ENCODE data around the gene MISP3.

The MISP3 gene

DNA sequence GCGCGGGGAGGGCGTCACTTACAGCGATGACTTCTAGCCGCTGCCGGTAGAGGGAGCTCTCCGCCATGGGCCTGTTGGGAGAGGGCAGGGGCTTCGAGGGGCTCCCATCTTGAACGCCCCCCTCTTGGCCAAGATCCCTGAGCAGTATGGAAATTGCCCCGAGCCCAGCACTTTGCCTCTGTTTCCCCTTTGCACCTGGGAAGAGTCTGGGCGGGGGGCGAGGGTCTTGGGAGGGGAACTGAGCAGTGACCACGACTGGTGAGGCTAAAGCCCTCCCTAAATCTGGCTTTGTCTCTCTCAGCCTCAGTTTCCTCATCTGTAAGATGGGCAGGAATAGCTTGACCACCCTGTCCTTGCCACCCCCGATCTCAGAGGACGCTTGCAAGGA is 13.5 kb upstream of the MISP3 start:
- Histone ChIP-seq H3K27me3 (ENCODE audit: insufficient read depth, low read length, poor library complexity) (peaks cover 2% of the 10 kb centered on the region), H3K79me1 (ENCODE audit: low read length) (no peaks in the 10 kb centered on the region), H3K27ac (ENCODE audit: low read depth, low read length) (no peak overlapping the region), H2BK5ac (ENCODE audit: low read length) (no peak overlapping the region), H3K4me2 (ENCODE audit: low read length) (no peak overlapping the region), H3K4me3 (ENCODE audit: low read length) (no peak overlapping the region), H3K79me2 (ENCODE audit: control insufficient read depth, insufficient read depth, low read length) (no peaks in the 10 kb centered on the region), H3K23ac (ENCODE audit: low read length) (no peak overlapping the region), H3K56ac (ENCODE audit: low read length) (no peak overlapping the region), H4K8ac (ENCODE audit: low read depth, low read length) (no peak overlapping the region), H3K36me3 (ENCODE audit: control insufficient read depth, insufficient read depth, low read length) (no peaks in the 10 kb centered on the region), H2BK120ac (ENCODE audit: low read depth, low read length) (no peak overlapping the region), H3K4ac (ENCODE audit: low read depth, low read length) (no peak overlapping the region), H2AK5ac (ENCODE audit: low read length) (no peak overlapping the region), H3K18ac (ENCODE audit: low read length) (no peak overlapping the region), H3K4me1 (ENCODE audit: control insufficient read depth, low read depth, low read length) (peaks cover 2% of the 10 kb centered on the region), H3K9ac (ENCODE audit: low read length) (no peak overlapping the region), H4K5ac (ENCODE audit: low read length) (no peak overlapping the region), H2BK15ac (replicated peaks; ENCODE audit: low read depth) (no peak overlapping the region)
- no peak for DNase-seq
- no CpG with 5 or more reads among the region's 15 CpGs for WGBS (ENCODE audit: extremely low coverage, insufficient coverage, low lambda C conversion rate)

DNA sequence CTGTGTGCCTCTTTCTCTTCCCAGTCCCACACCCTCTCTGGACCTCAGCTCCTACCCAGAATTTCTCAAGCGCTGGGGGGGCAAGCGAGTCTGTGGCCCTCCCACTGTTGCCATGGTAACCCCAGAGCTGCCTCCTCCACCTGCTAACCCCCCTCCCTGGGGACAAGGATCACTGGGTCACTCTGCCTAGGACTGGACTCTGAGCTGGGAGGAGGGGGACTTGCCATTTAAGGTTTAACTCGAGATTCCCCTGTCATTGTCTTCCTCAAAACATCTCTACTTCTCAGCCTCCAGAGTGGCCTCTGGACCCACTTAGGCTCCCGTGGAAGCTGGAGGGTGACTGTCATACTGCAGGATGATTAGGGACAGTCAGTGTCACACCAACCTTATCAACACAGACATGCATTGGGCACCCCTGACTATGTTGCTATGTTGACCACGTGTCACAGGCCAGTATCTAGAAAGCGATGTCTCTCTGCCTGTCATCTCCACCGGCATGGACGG is 12.9 kb upstream of the MISP3 start:
- Histone ChIP-seq H3K79me1 (ENCODE audit: low read length) (no peaks in the 10 kb centered on the region), H4K5ac (ENCODE audit: low read length) (no peak overlapping the region), H3K56ac (ENCODE audit: low read length) (no peak overlapping the region), H3K4me3 (ENCODE audit: low read length) (no peak overlapping the region), H3K4me2 (ENCODE audit: low read length) (no peak overlapping the region), H3K27me3 (ENCODE audit: insufficient read depth, low read length, poor library complexity) (peaks cover 2% of the 10 kb centered on the region), H3K18ac (ENCODE audit: low read length) (no peak overlapping the region), H2BK120ac (ENCODE audit: low read depth, low read length) (no peak overlapping the region), H2AK5ac (ENCODE audit: low read length) (no peak overlapping the region), H3K9ac (ENCODE audit: low read length) (no peak overlapping the region), H3K4ac (ENCODE audit: low read depth, low read length) (no peak overlapping the region), H3K27ac (ENCODE audit: low read depth, low read length) (no peak overlapping the region), H4K8ac (ENCODE audit: low read depth, low read length) (no peak overlapping the region), H3K36me3 (ENCODE audit: control insufficient read depth, insufficient read depth, low read length) (no peaks in the 10 kb centered on the region), H3K23ac (ENCODE audit: low read length) (no peak overlapping the region), H2BK5ac (ENCODE audit: low read length) (no peak overlapping the region), H3K79me2 (ENCODE audit: control insufficient read depth, insufficient read depth, low read length) (no peaks in the 10 kb centered on the region), H3K4me1 (ENCODE audit: control insufficient read depth, low read depth, low read length) (peaks cover 2% of the 10 kb centered on the region), H2BK15ac (replicated peaks; ENCODE audit: low read depth) (no peak overlapping the region)
- DNase-seq, result no peak
- no CpG with 5 or more reads among the region's 8 CpGs for WGBS (ENCODE audit: extremely low coverage, insufficient coverage, low lambda C conversion rate)

DNA sequence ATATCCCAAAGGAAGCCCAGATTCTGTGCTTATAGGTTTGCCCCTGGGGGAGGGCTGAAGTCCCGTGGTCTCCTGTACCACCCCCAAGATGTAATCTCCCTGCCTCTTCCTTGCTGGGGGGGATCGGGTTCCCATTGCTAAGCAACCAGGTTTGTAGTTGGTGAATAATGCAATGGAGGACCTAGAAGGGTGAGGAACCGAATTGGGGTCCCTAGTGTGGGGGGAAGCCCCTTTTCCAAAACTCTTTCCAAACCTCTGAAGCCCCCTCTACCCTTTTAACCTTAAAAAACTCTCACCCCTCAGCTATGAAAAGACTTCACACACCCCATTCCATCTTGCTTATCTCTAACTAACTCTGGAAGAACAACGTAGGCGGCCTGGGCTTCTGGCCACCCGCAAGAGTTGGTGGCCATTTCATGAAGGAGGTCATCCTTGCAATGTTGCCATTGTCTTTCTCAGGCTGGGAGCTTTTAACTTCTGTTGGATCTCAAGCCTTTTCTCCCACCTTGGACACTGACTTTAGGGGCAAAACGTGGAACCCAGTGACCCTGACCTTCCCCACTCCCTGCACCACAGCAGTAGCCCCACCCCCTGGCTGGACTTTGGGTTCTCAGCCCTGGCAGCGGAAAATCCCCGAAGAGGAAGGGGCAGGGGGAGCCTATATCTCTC is 11.4 kb upstream of the MISP3 start:
- Histone ChIP-seq H3K4me1 (ENCODE audit: control insufficient read depth, low read depth, low read length) (peaks cover 2% of the 10 kb centered on the region), H4K5ac (ENCODE audit: low read length) (no peak overlapping the region), H3K36me3 (ENCODE audit: control insufficient read depth, insufficient read depth, low read length) (no peaks in the 10 kb centered on the region), H3K18ac (ENCODE audit: low read length) (no peak overlapping the region), H3K4me3 (ENCODE audit: low read length) (no peak overlapping the region), H3K4me2 (ENCODE audit: low read length) (no peak overlapping the region), H3K56ac (ENCODE audit: low read length) (no peak overlapping the region), H2BK120ac (ENCODE audit: low read depth, low read length) (no peak overlapping the region), H3K27ac (ENCODE audit: low read depth, low read length) (no peak overlapping the region), H2BK15ac (replicated peaks; ENCODE audit: low read depth) (no peak overlapping the region), H4K8ac (ENCODE audit: low read depth, low read length) (no peak overlapping the region), H3K27me3 (ENCODE audit: insufficient read depth, low read length, poor library complexity) (peaks cover 2% of the 10 kb centered on the region), H3K9ac (ENCODE audit: low read length) (no peak overlapping the region), H2BK5ac (ENCODE audit: low read length) (no peak overlapping the region), H3K4ac (ENCODE audit: low read depth, low read length) (no peak overlapping the region), H2AK5ac (ENCODE audit: low read length) (no peak overlapping the region), H3K79me1 (ENCODE audit: low read length) (no peaks in the 10 kb centered on the region), H3K79me2 (ENCODE audit: control insufficient read depth, insufficient read depth, low read length) (no peaks in the 10 kb centered on the region), H3K23ac (ENCODE audit: low read length) (no peak overlapping the region)
- no peak for DNase-seq
- WGBS (ENCODE audit: extremely low coverage, insufficient coverage, low lambda C conversion rate), result no CpG with 5 or more reads among the region's 9 CpGs

DNA sequence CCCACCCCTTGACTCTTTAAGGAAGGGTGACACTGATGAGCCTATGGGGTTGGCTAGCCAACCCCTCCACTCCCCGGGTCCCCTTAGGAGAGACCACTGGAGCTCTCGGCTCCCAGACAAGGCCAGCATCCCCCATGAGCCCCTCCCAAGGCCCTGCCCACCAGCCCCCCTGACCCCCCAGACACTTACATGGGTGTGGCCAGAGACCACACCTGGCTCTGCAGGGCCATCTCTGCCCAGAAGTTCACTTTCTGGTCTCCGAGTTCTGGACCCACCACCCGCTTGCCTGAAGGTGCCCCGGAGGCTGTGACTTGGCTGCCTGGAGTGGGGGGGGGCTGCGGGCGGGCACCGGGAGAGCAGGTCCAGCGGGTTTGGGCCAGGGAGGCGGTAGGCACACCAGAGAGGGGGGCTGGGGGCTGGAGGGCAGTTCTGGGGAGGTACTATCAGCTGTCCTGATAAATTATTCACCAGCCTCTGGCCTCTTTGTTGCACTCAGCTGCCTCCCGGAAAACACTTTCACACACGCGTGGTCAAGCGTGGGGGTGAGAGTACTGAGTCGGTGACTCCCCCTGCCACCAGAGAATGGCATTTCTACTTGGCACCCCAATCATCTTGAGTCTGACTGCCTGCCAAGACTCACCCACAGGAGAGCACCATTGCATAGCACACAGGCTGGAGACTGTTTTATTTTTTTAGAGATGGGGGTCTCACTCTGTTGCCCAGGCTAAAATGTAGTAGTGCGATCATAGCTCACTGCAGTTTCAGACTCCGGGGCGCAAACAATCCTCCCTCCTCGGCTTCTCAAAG is 10.6 kb upstream of the MISP3 start, which contains the start of gene PALM3:
Gene PALM3 (minus strand): TSS at position 326 of the 807 bp plus-strand sequence. CDS start 96 bp downstream, at position 230.
- H3K27me3 ChIP-seq (ENCODE audit: insufficient read depth, low read length, poor library complexity), result peaks cover 2% of the 10 kb centered on the region
- no peak within 1 kb of the TSS for H3K18ac ChIP-seq (ENCODE audit: low read length)
- H3K9ac ChIP-seq (ENCODE audit: low read length), result no peak within 1 kb of the TSS
- peaks cover 2% of the 10 kb centered on the region for H3K4me1 ChIP-seq (ENCODE audit: control insufficient read depth, low read depth, low read length)
- DNase-seq, result no peak
- H2BK5ac ChIP-seq (ENCODE audit: low read length), result no peak within 1 kb of the TSS
- H2AK5ac ChIP-seq (ENCODE audit: low read length), result no peak within 1 kb of the TSS
- H4K5ac ChIP-seq (ENCODE audit: low read length), result no peak within 1 kb of the TSS
- no peak within 1 kb of the TSS for H4K8ac ChIP-seq (ENCODE audit: low read depth, low read length)
- no peak within 1 kb of the TSS for H3K4me3 ChIP-seq (ENCODE audit: low read length)
- no peak within 1 kb of the TSS for H3K23ac ChIP-seq (ENCODE audit: low read length)
- WGBS (ENCODE audit: extremely low coverage, insufficient coverage, low lambda C conversion rate), result no CpG with 5 or more reads among the region's 19 CpGs
- H2BK120ac ChIP-seq (ENCODE audit: low read depth, low read length), result no peak within 1 kb of the TSS
- no peak within 1 kb of the TSS for H3K4ac ChIP-seq (ENCODE audit: low read depth, low read length)
- H3K27ac ChIP-seq (ENCODE audit: low read depth, low read length), result no peak within 1 kb of the TSS
- no peaks in the 10 kb centered on the region for H3K79me1 ChIP-seq (ENCODE audit: low read length)
- no peak within 1 kb of the TSS for H2BK15ac ChIP-seq (replicated peaks; ENCODE audit: low read depth)
- H3K4me2 ChIP-seq (ENCODE audit: low read length), result no peak within 1 kb of the TSS
- no peak within 1 kb of the TSS for H3K56ac ChIP-seq (ENCODE audit: low read length)
- no peaks in the 10 kb centered on the region for H3K36me3 ChIP-seq (ENCODE audit: control insufficient read depth, insufficient read depth, low read length)
- no peaks in the 10 kb centered on the region for H3K79me2 ChIP-seq (ENCODE audit: control insufficient read depth, insufficient read depth, low read length)

DNA sequence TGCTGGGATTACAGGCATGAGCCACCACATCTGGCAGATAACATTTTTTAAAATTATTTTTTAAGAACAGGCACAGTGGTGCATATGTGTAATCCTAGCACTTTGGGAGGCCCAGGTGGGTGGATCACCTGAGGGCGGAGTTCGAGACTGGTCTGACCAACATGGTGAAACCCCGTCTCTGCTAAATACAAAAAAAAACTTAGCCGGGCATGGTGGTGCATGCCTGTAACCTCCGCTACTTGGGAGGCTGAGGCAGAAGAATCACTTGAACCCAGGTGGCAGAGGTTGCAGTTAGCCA is 10.1 kb upstream of the MISP3 start:
- H2BK15ac ChIP-seq (replicated peaks; ENCODE audit: low read depth), result no peak overlapping the region
- H3K36me3 ChIP-seq (ENCODE audit: control insufficient read depth, insufficient read depth, low read length), result no peaks in the 10 kb centered on the region
- H3K56ac ChIP-seq (ENCODE audit: low read length), result no peak overlapping the region
- no peak overlapping the region for H3K27ac ChIP-seq (ENCODE audit: low read depth, low read length)
- H3K4ac ChIP-seq (ENCODE audit: low read depth, low read length), result no peak overlapping the region
- H3K79me1 ChIP-seq (ENCODE audit: low read length), result no peaks in the 10 kb centered on the region
- no peak overlapping the region for H2AK5ac ChIP-seq (ENCODE audit: low read length)
- H3K27me3 ChIP-seq (ENCODE audit: insufficient read depth, low read length, poor library complexity), result peaks cover 2% of the 10 kb centered on the region
- no CpG with 5 or more reads among the region's 5 CpGs for WGBS (ENCODE audit: extremely low coverage, insufficient coverage, low lambda C conversion rate)
- no peaks in the 10 kb centered on the region for H3K79me2 ChIP-seq (ENCODE audit: control insufficient read depth, insufficient read depth, low read length)
- no peak overlapping the region for H3K18ac ChIP-seq (ENCODE audit: low read length)
- DNase-seq, result no peak
- no peak overlapping the region for H4K5ac ChIP-seq (ENCODE audit: low read length)
- no peak overlapping the region for H2BK5ac ChIP-seq (ENCODE audit: low read length)
- H4K8ac ChIP-seq (ENCODE audit: low read depth, low read length), result no peak overlapping the region
- no peak overlapping the region for H3K4me2 ChIP-seq (ENCODE audit: low read length)
- H3K4me1 ChIP-seq (ENCODE audit: control insufficient read depth, low read depth, low read length), result peaks cover 2% of the 10 kb centered on the region
- H2BK120ac ChIP-seq (ENCODE audit: low read depth, low read length), result no peak overlapping the region
- H3K23ac ChIP-seq (ENCODE audit: low read length), result no peak overlapping the region
- H3K9ac ChIP-seq (ENCODE audit: low read length), result no peak overlapping the region
- no peak overlapping the region for H3K4me3 ChIP-seq (ENCODE audit: low read length)
